Urinary bladder (tissue), 2 donors: ENCODE data around the gene AIP. TPM values are rescaled to one million over a fixed set of nuclear protein-coding genes. Genes with fewer than 3 reads are reported as not detected.

Experiments used
- polyA plus RNA-seq: library from polyadenylated mRNA; stranded (reverse); fragments of 200-250 nt; gene quantifications from one replicate; pipeline ENCODE4 v1.2.3, GENCODE V29; 2013
- small RNA-seq: library from RNA; depleted of rRNA; stranded (forward); fragments of <200 nt; gene quantifications from one replicate; pipeline ENCODE3, GENCODE V24; 2014
- total RNA-seq: library from RNA; depleted of rRNA; stranded (reverse); fragments of >200 nt; gene quantifications from one replicate; pipeline ENCODE4 v1.2.3, GENCODE V29; 2014
- donor health status: healthy.

AIP gene
- total and polyA plus RNA-seq, 2 donors: 42.9 to 135 TPM

Small RNA genes lying within 50 kb of the gene (small RNA-seq; reads per million reads assigned to genes)
- gene MIR6752: not detected

Other genes with a start within 250 kb of the AIP start
- 21.1 TPM for gene GRK2, start 216.6 kb upstream of the AIP start, total RNA-seq
- gene GRK2, start 216.6 kb upstream of the AIP start, polyA plus RNA-seq: 66.3 TPM
- gene ANKRD13D, start 193.7 kb upstream of the AIP start, total RNA-seq: 25.2 TPM
- gene ANKRD13D, start 193.7 kb upstream of the AIP start, polyA plus RNA-seq: 44.0 TPM
- gene SSH3, start 179.5 kb upstream of the AIP start, total RNA-seq: 23.6 TPM
- 52.7 TPM for gene SSH3, start 179.5 kb upstream of the AIP start, polyA plus RNA-seq
- gene POLD4, start 129.5 kb upstream of the AIP start, total RNA-seq: 8.8 TPM
- gene POLD4, start 129.5 kb upstream of the AIP start, polyA plus RNA-seq: 157 TPM
- 2.7 TPM for gene CLCF1, start 109.4 kb upstream of the AIP start, total RNA-seq
- gene CLCF1, start 109.4 kb upstream of the AIP start, polyA plus RNA-seq: 9.2 TPM
- gene RAD9A, start 91.0 kb upstream of the AIP start, total RNA-seq: 7.5 TPM
- 16.9 TPM for gene RAD9A, start 91.0 kb upstream of the AIP start, polyA plus RNA-seq
- 70.6 TPM for gene PPP1CA, start 81.2 kb upstream of the AIP start, total RNA-seq
- gene PPP1CA, start 81.2 kb upstream of the AIP start, polyA plus RNA-seq: 85.9 TPM
- 0.42 TPM for gene TBC1D10C, start 78.9 kb upstream of the AIP start, total RNA-seq
- 2.6 TPM for gene TBC1D10C, start 78.9 kb upstream of the AIP start, polyA plus RNA-seq
- 0.63 TPM for gene CARNS1, start 67.3 kb upstream of the AIP start, total RNA-seq
- gene CARNS1, start 67.3 kb upstream of the AIP start, polyA plus RNA-seq: 0.76 TPM
- 19.8 TPM for gene RPS6KB2, start 54.5 kb upstream of the AIP start, total RNA-seq
- gene RPS6KB2, start 54.5 kb upstream of the AIP start, polyA plus RNA-seq: 41.2 TPM
- 1.2 TPM for gene PTPRCAP, start 45.3 kb upstream of the AIP start, total RNA-seq
- 5.2 TPM for gene PTPRCAP, start 45.3 kb upstream of the AIP start, polyA plus RNA-seq
- gene CORO1B, start 39.5 kb upstream of the AIP start, total RNA-seq: 31.0 TPM
- gene CORO1B, start 39.5 kb upstream of the AIP start, polyA plus RNA-seq: 99.3 TPM
- not detected for gene GPR152, start 30.3 kb upstream of the AIP start, total RNA-seq
- not detected for gene GPR152, start 30.3 kb upstream of the AIP start, polyA plus RNA-seq
- gene CABP4, start 27.7 kb upstream of the AIP start, total RNA-seq: 0.26 TPM
- 0.96 TPM for gene CABP4, start 27.7 kb upstream of the AIP start, polyA plus RNA-seq
- 20.4 TPM for gene TMEM134, start 13.8 kb upstream of the AIP start, total RNA-seq
- 80.2 TPM for gene TMEM134, start 13.8 kb upstream of the AIP start, polyA plus RNA-seq
- 12.6 TPM for gene PITPNM1, start 22.3 kb downstream of the AIP start, total RNA-seq
- 18.5 TPM for gene PITPNM1, start 22.3 kb downstream of the AIP start, polyA plus RNA-seq
- 5.9 TPM for gene CDK2AP2, start 25.1 kb downstream of the AIP start, total RNA-seq
- 75.8 TPM for gene CDK2AP2, start 25.1 kb downstream of the AIP start, polyA plus RNA-seq
- gene CABP2, start 40.4 kb downstream of the AIP start, total RNA-seq: not detected
- gene CABP2, start 40.4 kb downstream of the AIP start, polyA plus RNA-seq: not detected
- 299 TPM for gene GSTP1, start 100.8 kb downstream of the AIP start, total RNA-seq
- gene GSTP1, start 100.8 kb downstream of the AIP start, polyA plus RNA-seq: 679 TPM
- gene NDUFV1, start 123.9 kb downstream of the AIP start, total RNA-seq: 103 TPM
- gene NDUFV1, start 123.9 kb downstream of the AIP start, polyA plus RNA-seq: 161 TPM
- 3.0 TPM for gene NUDT8, start 146.9 kb downstream of the AIP start, total RNA-seq
- 5.8 TPM for gene NUDT8, start 146.9 kb downstream of the AIP start, polyA plus RNA-seq
- not detected for gene TBX10, start 156.7 kb downstream of the AIP start, total RNA-seq
- not detected for gene TBX10, start 156.7 kb downstream of the AIP start, polyA plus RNA-seq
- not detected for gene ACY3, start 167.7 kb downstream of the AIP start, total RNA-seq
- not detected for gene ACY3, start 167.7 kb downstream of the AIP start, polyA plus RNA-seq
- gene ALDH3B2, start 191.6 kb downstream of the AIP start, total RNA-seq: 2.6 TPM
- gene ALDH3B2, start 191.6 kb downstream of the AIP start, polyA plus RNA-seq: 1.7 TPM